Pancreas (tissue), 10 donors: Measurements from ENCODE around the gene NXPE2. TPM values are rescaled to one million over a fixed set of nuclear protein-coding genes. Genes with fewer than 3 reads are reported as not detected.
"Not testable (repeated sequence)": the region's sequence is repeated elsewhere in the genome, so short reads cannot be mapped to it uniquely, and the experiment has no call there.

Experiments
- ATAC-seq, 4 donors: fragments of 200-7000 bp; cut with Tn5 transposase; one replicate each; pipeline versions ENCODE4 v1.8.0 to v1.9.1; 2020; ENCODE audit warnings: mild to moderate bottlenecking in 4 of 4, moderate library complexity in 4 of 4
- DNase-seq, 6 donors: peaks; one replicate each; pipeline ENCODE4 v3.0.0-alpha.2; 2020
- FAIRE-seq: peaks from 2 replicates; lab custom pipeline; 2012; peaks lifted over from hg19 to GRCh38; lab: Jason Lieb, UNC
- H3K27ac ChIP-seq, 4 donors: fragments of 200-600 bp; sonication (generic); 1 replicate in 3 of 4; 2 replicates in 1 of 4; pipeline versions ENCODE4 v1.5.0 to v1.8.0; 2020
- H3K27me3 ChIP-seq, 4 donors: fragments of 200-600 bp; one replicate each; pipeline ENCODE4 v1.8.0; 2021
- H3K36me3 ChIP-seq, 3 donors: fragments of 200-600 bp; sonication (generic) in 1 of 3; one replicate each; pipeline versions ENCODE4 v1.5.0 to v1.8.0; 2020 to 2021
- H3K4me1 ChIP-seq, 3 donors: fragments of 200-600 bp; one replicate each; pipeline ENCODE4 v1.8.0; 2021
- H3K4me3 ChIP-seq, 4 donors: fragments of 200-600 bp; sonication (generic) in 2 of 4; one replicate each; pipeline versions ENCODE4 v1.5.0 to v1.8.0; 2020 to 2021
- H3K9me3 ChIP-seq, 4 donors: fragments of 200-600 bp; one replicate each; pipeline ENCODE4 v1.8.0; 2021
- WGBS, 2 donors: extraction: QIAGEN DNeasy Blood & Tissue Kit; methylation state at CpG; one replicate each; pipeline ENCODE4 v1.1.7; 2013; 5-methylcytosine and 5-hydroxymethylcytosine counted together
- intact Hi-C, 3 donors: fragments of 100-400 bp; cut with DNase I; formaldehyde crosslinking; loops; one replicate each; pipeline versions ENCODE4 v1.11.1 to v1.14.2; 2022
- polyA plus RNA-seq, 2 donors: library from polyadenylated mRNA; stranded (reverse); fragments of 200-250 nt; gene quantifications; one replicate each; pipeline ENCODE4 v1.2.3, GENCODE V29; 2013
- total RNA-seq, 6 donors: library from RNA; stranded (reverse); fragmentation: NEBNext Ultra II Directional in 4 of 6; extraction: Animal tissue kit (Norgen Biotek cat#: 25700) in 4 of 6; gene quantifications; one replicate each; pipeline versions ENCODE4 v1.2.1 to v1.2.4, GENCODE V29; 2021 to 2023
- TF ChIP-seq, protein P1 (sequence below), 4 donors: fragments of 200-600 bp; sonication (generic) in 3 of 4; IDR thresholded peaks; one replicate each; pipeline versions ENCODE4 v1.5.0 to v1.8.0; 2021; ENCODE audit warnings: antibody characterized with exemption in 4 of 4
- donor health status: healthy with polysubstance abuse.
- donor health status: DM: no; HTN: no; CAD: no; lungs with moderate emphysema.
- donor health status: DM: no; HTN: no; CAD: no.
- donor health status: control.
- donor health status: control.
- donor health status: Bipolar disorder and iron deficiency.
- donor health status: DM: yes; HTN: yes; CAD: no.
- donor health status: DM: no; HTN: no; CAD: no.
- donor health status: DM: no; HTN: no; CAD: no.
- donor health status: DM: yes; HTN: yes; CAD: no.

Gene NXPE2
- total RNA-seq (not detected), polyA plus RNA-seq (not detected)

DNA sequence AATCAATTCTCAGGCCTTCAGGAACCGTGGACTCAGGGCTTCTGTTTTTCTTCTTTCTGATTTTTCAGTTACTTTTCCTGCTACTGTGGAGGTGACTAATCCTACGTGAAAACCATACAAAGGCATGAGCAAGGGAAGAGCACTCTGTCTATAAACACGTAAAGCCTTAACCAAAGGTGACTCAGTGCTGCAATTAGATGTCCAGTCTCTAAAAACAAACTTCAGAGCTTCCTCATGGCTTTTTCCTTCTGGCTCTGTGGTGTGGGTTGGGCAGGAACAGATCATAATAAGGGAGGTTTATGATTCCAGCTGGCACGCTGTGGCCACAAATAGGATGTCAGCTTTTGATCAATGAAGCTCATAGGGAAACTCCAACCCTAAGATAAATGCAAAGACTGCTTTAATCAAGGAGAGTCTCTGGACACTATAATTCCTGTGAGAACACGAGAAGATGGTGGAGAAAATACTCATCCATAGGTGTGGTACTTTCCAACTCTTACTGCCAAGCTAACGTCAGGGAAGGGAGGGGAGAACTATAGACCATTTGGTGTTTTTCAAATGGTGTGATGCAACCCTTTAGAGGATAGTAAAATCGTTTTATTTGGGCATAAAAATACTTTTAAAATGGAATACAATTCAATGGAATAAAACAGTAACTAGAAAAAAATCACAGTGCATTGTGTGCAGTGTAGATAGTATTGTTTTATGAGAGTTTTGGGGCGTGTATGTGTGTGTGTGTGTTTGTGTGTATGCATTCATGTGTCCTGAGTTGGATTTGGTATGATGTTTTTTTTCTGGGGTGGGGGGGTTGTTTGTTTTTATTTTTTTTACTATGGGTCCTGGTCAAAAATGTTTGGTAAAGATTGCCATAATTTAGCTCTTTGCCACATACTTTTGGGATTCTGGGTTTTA is at the start of gene NXPE2:
NXPE2 (plus strand) TSS at position 403 of the 912 bp plus-strand sequence; CDS start at position 452, 49 bp downstream.
- H3K9me3 ChIP-seq, result no peaks in the 10 kb centered on the region
- no peaks in the 10 kb centered on the region for H3K4me1 ChIP-seq
- H3K27ac ChIP-seq, result no peak within 1 kb of the TSS
- H3K36me3 ChIP-seq, result no peaks in the 10 kb centered on the region
- H3K4me3 ChIP-seq, result no peak within 1 kb of the TSS
- intact Hi-C loops, result no loop called here
- FAIRE-seq (peak; percentile 90), DNase-seq (no peak), ATAC-seq (peak in 1 of 4 donors; percentile 47)
- TF ChIP-seq, protein P1, sequence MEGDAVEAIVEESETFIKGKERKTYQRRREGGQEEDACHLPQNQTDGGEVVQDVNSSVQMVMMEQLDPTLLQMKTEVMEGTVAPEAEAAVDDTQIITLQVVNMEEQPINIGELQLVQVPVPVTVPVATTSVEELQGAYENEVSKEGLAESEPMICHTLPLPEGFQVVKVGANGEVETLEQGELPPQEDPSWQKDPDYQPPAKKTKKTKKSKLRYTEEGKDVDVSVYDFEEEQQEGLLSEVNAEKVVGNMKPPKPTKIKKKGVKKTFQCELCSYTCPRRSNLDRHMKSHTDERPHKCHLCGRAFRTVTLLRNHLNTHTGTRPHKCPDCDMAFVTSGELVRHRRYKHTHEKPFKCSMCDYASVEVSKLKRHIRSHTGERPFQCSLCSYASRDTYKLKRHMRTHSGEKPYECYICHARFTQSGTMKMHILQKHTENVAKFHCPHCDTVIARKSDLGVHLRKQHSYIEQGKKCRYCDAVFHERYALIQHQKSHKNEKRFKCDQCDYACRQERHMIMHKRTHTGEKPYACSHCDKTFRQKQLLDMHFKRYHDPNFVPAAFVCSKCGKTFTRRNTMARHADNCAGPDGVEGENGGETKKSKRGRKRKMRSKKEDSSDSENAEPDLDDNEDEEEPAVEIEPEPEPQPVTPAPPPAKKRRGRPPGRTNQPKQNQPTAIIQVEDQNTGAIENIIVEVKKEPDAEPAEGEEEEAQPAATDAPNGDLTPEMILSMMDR (IDR thresholded peaks at IDR 0.05), result no peak
- WGBS, 2 donors, result 42 to 55% methylated on average over 8 of the region's 8 CpGs
- H3K27me3 ChIP-seq, result no peaks in the 10 kb centered on the region

DNA sequence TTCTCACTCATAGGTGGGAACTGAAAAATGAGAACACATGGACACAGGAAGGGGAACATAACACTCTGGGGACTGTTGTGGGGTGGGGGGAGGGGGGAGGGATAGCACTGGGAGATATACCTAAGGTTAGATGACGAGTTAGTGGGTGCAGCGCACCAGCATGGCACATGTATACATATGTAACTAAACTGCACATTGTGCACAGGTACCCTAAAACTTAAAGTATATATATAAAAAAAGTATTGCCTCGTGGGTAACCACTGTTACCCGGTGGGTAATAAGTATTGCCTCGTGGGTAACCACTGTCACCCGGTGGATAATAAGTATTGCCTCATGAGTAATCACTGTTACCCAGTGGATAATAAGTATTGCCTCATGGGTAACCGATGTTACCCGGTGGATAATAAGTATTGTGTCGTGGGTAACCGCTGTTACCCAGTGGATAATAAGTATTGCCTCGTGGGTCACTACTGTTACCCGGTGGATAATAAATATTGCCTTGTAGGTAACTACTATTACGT is 46.8 kb upstream of the NXPE2 start:
- H3K27me3 ChIP-seq, H3K4me3 ChIP-seq, intact Hi-C loops, DNase-seq, H3K4me1 ChIP-seq, FAIRE-seq, H3K36me3 ChIP-seq, H3K9me3 ChIP-seq, ATAC-seq, H3K27ac ChIP-seq: not testable (repeated sequence)
- WGBS, 2 donors, result 86 to 87% methylated on average over 13 of the region's 13 CpGs

- DNase-seq, H3K9me3 ChIP-seq, H3K36me3 ChIP-seq, ATAC-seq, H3K4me1 ChIP-seq, intact Hi-C loops, H3K4me3 ChIP-seq, H3K27ac ChIP-seq, H3K27me3 ChIP-seq: not testable (repeated sequence)
- peak; percentile 100 for FAIRE-seq
- 91 to 93% methylated on average over 6 of the region's 6 CpGs for WGBS, 2 donors
These were observed 38.9 kb upstream of the NXPE2 start for GRCh38 chr11:114639440-114639839.

GRCh38 chr11:114650661-114651060 is 27.7 kb upstream of the NXPE2 start:
- 59% methylated on average over 3 of the region's 3 CpGs for WGBS, 2 donors
- DNase-seq (no peak), FAIRE-seq (no peak), ATAC-seq (no peak)
- TF ChIP-seq, protein P1 (IDR thresholded peaks at IDR 0.05), result no peak
- Histone ChIP-seq H3K36me3 (no peaks in the 10 kb centered on the region), H3K4me3 (no peak overlapping the region), H3K9me3 (no peaks in the 10 kb centered on the region), H3K27me3 (no peaks in the 10 kb centered on the region), H3K27ac (no peak overlapping the region), H3K4me1 (no peaks in the 10 kb centered on the region)
- intact Hi-C loops, result no loop called here

GRCh38 chr11:114651145-114651718 is 27.1 kb upstream of the NXPE2 start:
- Histone ChIP-seq H3K27me3 (no peaks in the 10 kb centered on the region), H3K9me3 (no peaks in the 10 kb centered on the region), H3K36me3 (no peaks in the 10 kb centered on the region), H3K27ac (no peak overlapping the region), H3K4me3 (no peak overlapping the region), H3K4me1 (no peaks in the 10 kb centered on the region)
- intact Hi-C loops, result no loop called here
- no peak for FAIRE-seq
- no peak for DNase-seq
- TF ChIP-seq, protein P1 (IDR thresholded peaks at IDR 0.05), result no peak
- 77 to 85% methylated on average over 19 of the region's 19 CpGs for WGBS, 2 donors
- no peak for ATAC-seq
